NCI-H2029 (cell line): ENCODE measurements around the gene PPARA.
"Not testable (repeated sequence)": the region's sequence is repeated elsewhere in the genome, so short reads cannot be mapped to it uniquely, and the experiment has no call there.

ENCODE experiments used
- DNase-seq: peaks from one replicate; lab custom pipeline; 2025; lab: John Stamatoyannopoulos, UW

The PPARA gene

DNA sequence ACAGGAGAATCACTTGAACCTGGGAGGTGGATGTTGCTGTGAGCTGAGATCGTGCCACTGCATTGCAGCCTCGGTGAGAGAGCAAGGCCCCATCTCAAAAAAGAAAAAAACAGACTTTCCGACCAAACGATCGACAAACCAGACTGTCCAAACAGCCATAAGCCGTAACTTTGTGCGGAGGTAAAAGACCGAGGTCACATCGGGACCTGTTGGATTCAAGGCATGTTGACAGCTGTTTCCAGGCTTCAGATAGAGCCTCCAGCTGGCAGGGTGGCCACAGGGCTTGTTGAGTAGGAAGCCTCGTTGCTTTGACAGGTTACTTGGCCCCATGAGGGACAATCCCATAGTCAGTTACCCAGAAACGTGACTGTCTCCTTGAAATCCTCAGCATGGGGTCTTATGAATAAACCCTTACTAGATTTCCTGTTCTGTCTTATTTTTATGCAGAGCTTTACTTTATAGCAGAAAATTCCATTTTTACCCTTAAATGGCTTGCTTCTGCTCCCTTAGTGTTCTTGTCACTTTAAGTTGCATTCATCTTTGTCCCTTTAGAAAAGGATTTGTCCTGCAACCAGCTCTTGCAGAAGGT, 22.3 kb downstream of the PPARA start:
- no peak for DNase-seq

GRCh38 chr22:46173152-46173551, 22.8 kb downstream of the PPARA start:
- no peak for DNase-seq

GRCh38 chr22:46175631-46176030, 25.3 kb downstream of the PPARA start:
- DNase-seq, result no peak

GRCh38 chr22:46176508-46177003, 26.2 kb downstream of the PPARA start:
- DNase-seq, result no peak

DNA sequence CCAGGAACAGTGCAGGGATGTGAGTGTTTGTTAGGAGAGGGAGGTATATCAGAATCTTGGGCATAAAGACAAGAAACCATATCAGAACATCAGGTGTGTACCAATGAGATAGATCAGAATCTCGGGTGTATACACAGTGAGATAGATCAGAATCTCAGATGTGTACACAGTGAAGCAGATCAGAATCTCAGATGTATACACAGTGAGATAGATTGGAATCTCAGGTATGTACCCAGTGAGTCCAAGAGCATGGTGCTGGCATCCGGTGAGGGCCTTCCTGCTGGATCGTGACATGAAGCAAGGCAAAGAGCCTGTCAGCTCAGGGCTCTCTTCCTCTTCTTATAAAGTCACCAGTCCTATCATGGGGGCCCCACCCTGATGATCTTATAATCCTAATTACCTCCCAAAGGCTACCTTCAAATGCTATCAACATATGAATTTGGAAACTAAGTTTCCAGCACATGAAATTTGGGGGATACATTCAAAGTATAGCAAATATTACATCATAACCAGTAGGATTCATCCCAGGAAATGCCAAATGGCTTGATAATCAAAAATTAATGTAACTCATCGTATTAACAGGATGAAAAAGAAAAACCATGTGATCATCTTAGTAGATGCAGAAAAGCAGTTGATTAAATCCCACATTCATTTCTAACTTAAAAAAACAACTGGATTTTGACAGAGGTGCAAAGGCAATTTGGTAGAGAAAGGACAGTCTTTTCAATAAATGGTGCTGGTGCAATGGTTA, 28.6 kb downstream of the PPARA start:
- no peak for DNase-seq

- DNase-seq, result no peak
These were observed 29.4 kb downstream of the PPARA start for GRCh38 chr22:46179748-46180147.

- DNase-seq, result no peak
These were observed 30.2 kb downstream of the PPARA start for GRCh38 chr22:46180370-46181137.

DNA sequence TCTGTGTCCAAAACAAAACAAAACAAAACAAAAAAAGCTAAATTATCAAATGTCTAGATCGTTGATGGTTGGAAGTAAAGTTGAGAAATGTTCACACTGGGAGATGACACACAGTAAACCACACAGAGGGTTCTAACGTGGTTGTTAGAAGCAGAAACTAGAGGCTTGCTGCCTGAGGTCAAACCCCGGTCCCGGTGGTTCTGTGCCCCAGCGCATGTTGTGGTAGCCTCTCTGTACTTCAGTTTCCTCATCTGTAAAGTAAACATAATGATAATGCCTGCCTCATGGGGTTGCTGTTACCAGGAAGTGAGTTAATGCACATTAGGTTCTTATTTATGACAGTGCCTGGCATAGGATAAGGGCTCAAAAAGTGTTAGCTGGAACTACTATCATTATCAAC, 33.4 kb downstream of the PPARA start:
- DNase-seq, result no peak

GRCh38 chr22:46185283-46185682, 35.0 kb downstream of the PPARA start:
- no peak for DNase-seq

DNA sequence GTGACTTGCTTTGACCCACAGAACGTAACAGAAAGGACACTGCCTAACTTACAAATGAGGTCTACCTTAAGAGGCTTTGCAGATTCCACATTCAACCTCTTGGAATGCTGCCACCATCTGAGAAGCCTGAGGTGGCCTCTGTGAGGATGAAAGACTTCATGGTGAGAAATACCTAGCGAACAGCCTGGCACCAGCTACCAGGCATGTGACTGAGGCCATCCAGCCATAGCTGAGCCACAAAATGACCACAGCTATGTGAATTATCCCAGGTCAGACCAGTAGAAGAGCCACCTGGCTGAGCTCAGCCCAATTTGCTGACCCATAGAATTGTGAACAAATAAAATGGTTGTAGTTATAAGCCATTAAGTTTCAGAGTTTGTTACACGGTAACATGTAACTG, 37.5 kb downstream of the PPARA start:
- DNase-seq, result no peak

DNA sequence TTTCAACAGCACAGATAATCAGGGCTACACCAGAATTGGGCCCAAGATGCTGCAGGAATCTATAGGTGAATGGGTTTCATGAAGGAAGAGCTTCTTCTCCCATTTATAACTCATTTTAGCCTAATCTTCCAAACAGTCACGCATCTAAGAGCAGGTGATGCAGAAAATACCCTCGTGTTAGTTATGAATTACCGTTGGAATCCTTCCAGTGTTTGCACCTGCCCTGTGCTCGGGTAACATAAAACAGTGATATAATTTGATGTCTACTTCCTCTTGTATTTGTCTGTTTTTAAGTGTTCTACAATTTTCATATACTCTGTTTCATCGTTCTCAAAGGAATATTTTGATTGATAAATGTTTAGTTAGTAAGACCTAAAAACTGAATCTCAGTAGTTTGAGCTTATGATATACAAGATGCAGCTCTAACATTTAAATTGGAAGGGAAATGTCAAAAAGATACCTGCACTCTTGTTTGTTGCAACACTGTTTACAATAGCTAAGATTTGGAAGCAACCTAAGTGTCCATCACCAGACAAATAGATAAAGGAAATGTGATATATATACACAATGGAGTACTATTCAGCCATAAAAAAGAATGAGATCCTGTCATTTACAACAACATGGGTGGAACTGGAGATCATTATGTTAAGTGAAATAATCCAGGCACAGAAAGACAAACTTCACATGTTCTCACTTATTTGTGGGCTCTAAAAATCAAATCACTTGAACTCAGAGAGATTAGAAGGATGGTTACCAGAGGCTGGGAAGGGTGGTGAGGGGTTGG, 42.1 kb downstream of the PPARA start:
- DNase-seq, result peak; percentile 79

- DNase-seq, result no peak
These were observed 43.6 kb downstream of the PPARA start for GRCh38 chr22:46193898-46194310.

DNA sequence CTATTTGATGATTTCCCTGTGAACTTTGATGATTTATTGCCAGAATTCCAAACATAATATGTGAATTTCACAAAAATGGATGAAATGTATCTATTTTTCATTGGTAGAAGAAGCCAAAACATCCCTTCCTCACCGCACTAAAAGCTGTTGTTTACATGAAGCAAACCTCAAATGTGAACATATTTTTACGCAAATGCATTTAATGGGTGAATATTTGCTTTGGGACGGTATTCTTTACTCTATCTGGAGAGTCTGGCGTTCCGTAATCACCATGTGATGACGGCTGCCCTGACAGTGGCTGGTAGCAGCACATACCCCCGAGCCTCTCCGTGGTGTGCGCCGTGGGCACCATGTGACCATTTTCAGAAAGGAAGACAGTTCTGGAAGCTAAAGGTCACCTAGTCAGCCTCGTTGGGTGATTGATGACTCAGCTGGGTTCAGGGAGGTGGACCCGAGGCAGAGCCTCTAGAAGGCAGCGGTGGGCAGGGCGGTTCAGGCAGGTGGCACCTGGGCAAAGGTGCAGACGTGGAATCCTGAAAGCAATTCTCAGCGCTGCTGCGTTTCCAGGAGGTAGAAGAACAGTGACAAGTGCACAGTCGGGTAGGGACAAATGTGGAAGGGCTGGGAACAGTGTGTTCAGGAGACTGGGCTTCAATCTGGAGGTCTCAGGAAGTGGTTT, 45.3 kb downstream of the PPARA start:
- DNase-seq, result no peak

GRCh38 chr22:46196278-46196677, 46.0 kb downstream of the PPARA start:
- no peak for DNase-seq

DNA sequence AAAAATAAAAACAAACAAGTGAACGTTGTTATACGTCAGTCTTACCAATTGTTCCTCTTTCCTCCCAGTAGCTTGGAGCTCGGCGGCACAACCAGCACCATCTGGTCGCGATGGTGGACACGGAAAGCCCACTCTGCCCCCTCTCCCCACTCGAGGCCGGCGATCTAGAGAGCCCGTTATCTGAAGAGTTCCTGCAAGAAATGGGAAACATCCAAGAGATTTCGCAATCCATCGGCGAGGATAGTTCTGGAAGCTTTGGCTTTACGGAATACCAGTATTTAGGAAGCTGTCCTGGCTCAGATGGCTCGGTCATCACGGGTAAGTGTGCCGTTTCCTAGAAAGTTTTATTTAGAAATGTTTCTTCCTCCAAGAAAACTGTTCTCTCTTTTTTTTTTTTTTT, 47.9 kb downstream of the PPARA start:
- no peak for DNase-seq

- not testable (repeated sequence) for DNase-seq
These were observed 48.5 kb downstream of the PPARA start for GRCh38 chr22:46198806-46199205.

GRCh38 chr22:46201059-46201757, 50.9 kb downstream of the PPARA start:
- no peak for DNase-seq

DNA sequence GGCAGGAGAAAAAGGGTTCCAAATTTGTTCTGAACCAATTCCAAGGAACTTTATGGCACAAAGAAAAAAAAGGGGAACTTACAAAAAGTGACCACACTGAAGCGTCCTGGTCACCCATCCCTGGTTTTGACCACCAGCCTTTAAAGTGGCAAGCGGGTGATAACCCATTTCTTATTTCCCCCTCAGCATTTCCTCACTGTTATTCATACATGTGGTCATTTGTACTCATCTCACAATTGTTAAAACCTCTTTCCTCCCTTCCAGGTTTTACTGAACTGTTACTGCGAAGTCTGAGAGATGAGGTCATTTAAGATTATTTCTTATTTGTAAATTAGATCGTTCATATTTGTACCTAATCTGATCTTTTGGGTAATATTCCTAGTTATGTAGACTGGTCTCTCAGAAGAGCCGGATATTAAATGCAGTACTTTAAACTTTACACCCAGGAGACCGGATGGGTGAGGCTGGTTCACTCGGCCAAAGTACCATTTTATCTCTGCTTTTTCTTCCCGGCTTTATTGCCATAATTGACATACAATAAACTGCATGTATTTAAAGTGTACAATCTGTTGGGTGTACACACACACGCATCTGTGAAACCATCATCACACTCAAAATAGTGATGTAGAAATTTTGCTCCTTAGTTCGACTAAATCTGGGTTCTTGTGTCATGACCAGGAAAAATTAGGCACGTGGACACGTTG, 52.7 kb downstream of the PPARA start:
- no peak for DNase-seq

- DNase-seq, result no peak
These were observed 53.3 kb downstream of the PPARA start for GRCh38 chr22:46203601-46203980.

- no peak for DNase-seq
These were observed 58.9 kb downstream of the PPARA start for GRCh38 chr22:46209262-46209661.
